T-helper 2 cell treated with Interferon-gamma antibody and Interleukin-4, amounts not matched to agents 100 ng/mL and 5 ng/mL, for 36 hours (primary cell): Measurements from ENCODE around the gene PIK3R1. TPM values are rescaled to one million over a fixed set of nuclear protein-coding genes. Genes with fewer than 3 reads are reported as not detected.

Source experiments
- intact Hi-C: fragments of 100-400 bp; cut with micrococcal nuclease; formaldehyde crosslinking; loops from one replicate; pipeline ENCODE4 v1.15.1; 2023
- total RNA-seq: library from RNA; stranded (reverse); gene quantifications from 2 replicates; pipeline ENCODE4 v1.2.3, GENCODE V29; 2022

Gene PIK3R1
- 71.2 and 72.6 TPM in 2 replicates for total RNA-seq

- intact Hi-C loops = loop anchor here (1.0 to 10.0 kb wide), 6 partner anchors 65 to 1381 kb away; partner anchors contain the start of gene CENPH
Observed at GRCh38 chr5:68215208-68215897, at the start of gene PIK3R1. PIK3R1 (plus strand) TSS chr5:68215756; CDS start chr5:68226676, 10,920 bp downstream.

- intact Hi-C loops = no loop called here
Observed at GRCh38 chr5:68167195-68167651, 48.3 kb upstream of the PIK3R1 start.

GRCh38 chr5:68169903-68170302 lies 45.7 kb upstream of the PIK3R1 start:
- intact Hi-C loops = no loop called here

GRCh38 chr5:68170826-68171558 lies 44.6 kb upstream of the PIK3R1 start:
- intact Hi-C loops = no loop called here

GRCh38 chr5:68172314-68172713 lies 43.2 kb upstream of the PIK3R1 start:
- intact Hi-C loops = no loop called here

GRCh38 chr5:68173007-68173406 lies 42.5 kb upstream of the PIK3R1 start:
- intact Hi-C loops = no loop called here

GRCh38 chr5:68176253-68176652 lies 39.3 kb upstream of the PIK3R1 start:
- intact Hi-C loops = no loop called here

- intact Hi-C loops = no loop called here
Observed at GRCh38 chr5:68176802-68177479, 38.6 kb upstream of the PIK3R1 start.

GRCh38 chr5:68177676-68178075 lies 37.9 kb upstream of the PIK3R1 start:
- intact Hi-C loops = no loop called here

GRCh38 chr5:68178579-68178978 lies 37.0 kb upstream of the PIK3R1 start:
- intact Hi-C loops = no loop called here

GRCh38 chr5:68180121-68181038 lies 35.2 kb upstream of the PIK3R1 start:
- intact Hi-C loops = no loop called here

GRCh38 chr5:68181039-68181599 lies 34.4 kb upstream of the PIK3R1 start:
- intact Hi-C loops = no loop called here

- intact Hi-C loops = no loop called here
Observed at GRCh38 chr5:68182094-68182493, 33.5 kb upstream of the PIK3R1 start.

GRCh38 chr5:68182534-68182933 lies 33.0 kb upstream of the PIK3R1 start:
- intact Hi-C loops = no loop called here

- intact Hi-C loops = no loop called here
Observed at GRCh38 chr5:68187268-68188055, 28.1 kb upstream of the PIK3R1 start.

- intact Hi-C loops = no loop called here
Observed at GRCh38 chr5:68189171-68189570, 26.4 kb upstream of the PIK3R1 start.

- intact Hi-C loops = no loop called here
Observed at GRCh38 chr5:68189613-68190012, 25.9 kb upstream of the PIK3R1 start.

- intact Hi-C loops = no loop called here
Observed at GRCh38 chr5:68190619-68191018, 24.9 kb upstream of the PIK3R1 start.

GRCh38 chr5:68191083-68191791 lies 24.3 kb upstream of the PIK3R1 start:
- intact Hi-C loops = no loop called here
